Activated CD8-positive, alpha-beta memory T cell treated with anti-CD3 and anti-CD28 coated beads, Interleukin-2, amount 50 U/mL, for 48 hours (primary cell): ENCODE measurements around the gene PRLR.

Experiments
- DNase-seq: peaks from one replicate; pipeline ENCODE4 v3.0.0-alpha.2; 2020

The PRLR gene

DNA sequence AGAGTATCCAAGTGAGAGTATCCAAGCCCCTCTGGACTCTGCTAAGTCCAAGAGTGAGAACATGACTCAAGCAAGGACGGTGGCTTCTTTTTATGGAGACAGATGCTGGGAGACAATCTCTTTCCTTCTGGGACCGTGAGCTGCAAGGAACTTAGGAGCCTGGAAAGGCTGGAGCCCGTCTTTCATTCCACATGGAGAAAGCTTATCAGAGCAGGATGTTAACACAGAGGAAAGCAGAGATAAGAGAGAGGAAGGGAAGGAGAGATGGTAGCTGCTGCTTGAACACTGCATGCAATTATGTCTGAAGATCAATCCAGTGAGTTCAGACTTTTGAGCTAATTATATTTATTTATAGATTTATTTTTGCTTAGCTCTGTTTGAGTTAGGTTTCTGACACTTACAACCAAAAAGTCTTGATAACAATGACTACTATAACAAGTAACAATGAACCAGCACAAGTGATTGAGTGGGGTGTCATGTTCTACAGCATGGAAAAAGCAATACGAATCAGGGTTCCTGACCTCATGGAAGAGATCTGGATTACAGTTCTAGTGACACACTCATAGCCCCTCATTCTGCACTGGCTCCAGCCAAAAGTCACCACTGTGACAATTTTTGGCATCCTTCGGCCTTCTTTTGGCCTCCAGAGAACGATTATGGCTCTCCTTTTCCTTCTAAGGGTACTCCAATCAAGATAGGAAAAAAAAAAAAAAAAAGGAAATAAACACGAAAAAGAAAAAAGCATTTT is 71.5 kb downstream of the PRLR start:
- no peak for DNase-seq

GRCh38 chr5:35158204-35158603 is 72.1 kb downstream of the PRLR start:
- DNase-seq: no peak

DNA sequence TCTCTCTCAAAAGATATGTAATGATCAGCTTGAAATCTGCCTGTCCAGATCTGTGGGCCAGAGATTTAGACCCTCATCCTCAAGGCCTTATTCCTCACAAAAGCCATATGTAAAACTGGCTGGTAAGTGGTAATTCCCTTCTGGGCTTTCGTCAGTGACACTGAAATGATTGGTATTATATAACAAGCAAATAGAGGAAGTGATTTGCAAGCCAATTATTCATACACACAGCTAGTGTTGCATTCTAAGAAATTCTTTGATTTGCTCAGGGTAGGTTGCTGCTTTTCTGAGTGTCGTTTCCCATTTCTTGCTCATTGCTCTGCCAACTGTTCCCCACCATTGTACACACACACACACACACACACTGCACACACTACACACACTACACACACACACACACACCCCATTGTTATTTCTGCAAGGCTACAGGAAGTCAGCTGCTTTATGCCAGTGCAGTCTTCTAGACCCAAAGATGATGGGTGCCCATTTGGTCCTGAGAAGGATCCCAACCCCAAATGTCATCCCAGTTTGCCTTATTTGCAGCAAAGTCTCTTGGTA is 76.8 kb downstream of the PRLR start:
- DNase-seq: no peak

DNA sequence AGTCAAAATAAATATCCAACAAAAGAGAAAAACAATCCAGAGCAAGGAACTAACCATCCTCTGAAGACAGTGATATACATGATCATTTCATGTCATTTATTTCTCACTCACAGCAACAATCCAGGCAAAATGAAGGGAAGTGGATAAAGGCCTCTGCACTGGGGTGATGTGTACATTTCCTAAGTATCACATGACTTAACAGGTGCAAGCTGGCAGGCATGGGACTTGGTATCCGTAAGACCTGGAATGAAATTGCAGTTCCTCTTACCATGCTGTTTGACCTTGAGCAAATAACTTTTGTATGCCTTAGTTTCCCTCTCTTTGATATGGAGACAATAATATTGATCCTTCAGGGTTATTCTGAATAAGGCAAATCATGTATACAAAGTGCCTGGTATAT is 77.6 kb downstream of the PRLR start:
- no peak for DNase-seq

- no peak for DNase-seq
These were observed 79.0 kb downstream of the PRLR start for GRCh38 chr5:35151146-35151920.

DNA sequence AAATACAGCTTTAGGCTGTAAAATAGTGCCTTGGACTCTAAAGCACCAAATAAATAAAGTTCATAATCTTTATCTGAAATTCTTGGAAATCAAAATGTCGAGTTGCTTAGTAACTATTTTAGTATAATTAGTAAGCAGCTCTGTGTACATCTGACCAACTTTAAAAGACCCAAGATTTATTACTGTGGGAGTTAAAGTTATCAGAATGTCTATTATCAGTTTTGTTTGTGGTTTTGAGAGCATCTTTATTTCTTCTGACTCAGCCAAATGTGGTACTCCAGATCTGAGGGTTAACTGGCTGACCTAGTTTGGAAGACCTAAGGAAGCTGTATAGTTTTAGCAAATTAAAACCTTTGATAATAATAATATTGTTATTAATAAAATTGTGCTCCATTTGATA is 81.2 kb downstream of the PRLR start:
- no peak for DNase-seq

DNA sequence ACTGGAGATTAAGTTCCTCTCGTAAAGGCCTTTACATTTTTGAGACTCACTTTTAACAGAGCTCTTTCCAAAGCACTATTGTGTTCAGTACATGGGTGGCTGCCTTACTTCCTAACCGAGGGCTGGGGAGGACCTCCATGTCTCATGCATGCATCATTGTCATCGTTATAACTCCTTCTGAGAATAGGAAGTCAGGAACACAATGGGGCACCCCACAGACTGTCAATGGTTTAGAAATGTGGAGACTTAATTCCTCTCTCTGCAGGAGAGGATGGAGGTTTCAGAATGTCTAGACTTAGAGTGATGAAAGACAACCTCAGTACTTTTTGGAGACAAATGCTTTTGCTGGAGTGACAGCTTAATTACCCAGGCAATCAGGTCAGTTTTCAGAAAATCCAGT is 83.9 kb downstream of the PRLR start:
- no peak for DNase-seq

DNA sequence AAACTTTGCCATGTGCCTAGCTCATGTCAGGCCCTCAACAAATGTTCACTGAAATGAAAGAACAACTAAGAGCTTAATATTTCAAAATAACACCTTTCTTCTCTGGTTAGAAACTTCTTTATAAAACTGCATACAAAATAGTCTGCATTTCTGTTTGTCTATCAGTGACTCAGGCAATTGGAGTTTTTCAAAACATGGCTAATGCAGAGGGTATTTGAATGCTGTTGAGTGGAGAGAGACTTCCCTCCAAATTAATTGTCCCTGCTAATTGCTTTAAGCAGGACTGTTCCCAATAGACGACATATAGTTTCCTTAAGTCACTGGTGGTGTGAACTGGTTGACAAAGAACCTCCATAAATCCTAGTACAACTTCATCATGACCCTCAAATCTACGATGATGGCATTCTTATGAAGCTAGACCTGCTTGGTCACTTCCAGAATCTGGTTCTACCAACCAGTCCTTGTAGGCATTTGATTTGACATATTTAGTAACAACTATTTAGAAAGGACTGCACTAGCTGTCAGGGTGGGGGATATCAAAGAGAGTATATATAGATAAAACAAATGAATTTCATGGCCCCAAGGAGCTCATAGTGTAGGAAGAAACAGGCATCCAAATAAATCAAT is 84.5 kb downstream of the PRLR start:
- no peak for DNase-seq

- no peak for DNase-seq
These were observed 85.3 kb downstream of the PRLR start for GRCh38 chr5:35145012-35145411.

DNA sequence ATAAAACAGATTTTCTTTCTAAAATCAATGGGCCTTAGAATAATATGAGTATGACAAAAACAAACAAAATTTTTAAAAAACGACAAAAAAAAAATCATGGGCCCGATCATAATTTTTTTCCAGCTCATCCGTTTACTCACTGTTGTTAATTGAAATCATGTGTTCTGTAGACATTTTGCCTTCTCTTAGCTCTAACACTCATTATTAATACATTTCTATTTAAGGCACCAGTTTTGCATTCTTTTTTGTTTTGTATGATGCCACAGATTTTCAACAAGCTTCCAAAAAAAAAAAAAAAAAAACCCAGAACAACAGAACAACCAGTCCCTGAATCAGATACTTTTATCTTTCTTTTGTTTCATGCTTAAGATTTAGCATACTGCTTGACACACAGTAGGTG is 86.4 kb downstream of the PRLR start:
- DNase-seq: no peak

- no peak for DNase-seq
These were observed 88.5 kb downstream of the PRLR start for GRCh38 chr5:35141739-35142138.

- DNase-seq: no peak
These were observed 92.1 kb downstream of the PRLR start for GRCh38 chr5:35138232-35138631.

DNA sequence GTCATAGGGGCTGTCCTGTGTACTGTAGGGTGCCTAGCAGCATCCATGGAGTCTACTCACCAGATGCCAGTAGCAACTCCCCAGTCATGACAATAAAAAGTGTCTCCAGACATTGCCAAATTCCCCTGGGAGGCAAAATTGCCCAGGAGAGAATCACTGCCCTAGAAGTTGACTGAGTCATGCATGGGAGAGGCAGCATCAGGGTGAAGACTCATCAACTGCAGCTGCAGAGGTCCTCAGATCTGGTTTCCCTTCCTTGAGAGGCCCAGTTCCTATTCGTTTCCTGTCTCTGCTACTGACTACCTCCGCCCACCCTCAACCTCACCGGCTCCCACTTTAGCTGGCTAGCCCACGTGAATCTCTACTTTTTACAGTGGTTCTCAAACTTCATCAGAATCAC is 93.9 kb downstream of the PRLR start:
- DNase-seq: no peak

DNA sequence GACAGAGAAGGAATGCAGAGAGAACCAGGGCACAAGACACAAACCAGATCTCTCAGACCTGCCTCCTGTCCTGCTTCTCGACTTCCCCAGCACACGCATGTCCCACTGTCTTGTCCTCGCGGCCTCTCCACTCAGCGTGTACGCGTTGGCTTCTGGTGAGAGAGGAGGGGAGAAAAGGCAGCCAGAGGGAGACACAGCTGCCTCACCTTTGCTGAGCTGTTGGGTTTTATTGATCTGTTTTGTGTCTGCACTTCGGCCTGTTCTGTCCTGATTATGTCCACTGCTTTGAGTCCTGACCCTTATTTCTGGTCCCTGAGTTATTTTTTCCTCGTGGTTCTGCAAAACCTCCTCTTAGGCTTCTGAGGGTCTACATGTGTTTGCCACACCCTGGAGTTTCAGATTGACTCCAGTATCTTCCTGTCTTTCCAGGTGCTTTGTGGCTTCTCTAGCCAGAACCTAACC is 95.0 kb downstream of the PRLR start:
- no peak for DNase-seq

- DNase-seq: no peak
These were observed 95.8 kb downstream of the PRLR start for GRCh38 chr5:35134278-35135030.

DNA sequence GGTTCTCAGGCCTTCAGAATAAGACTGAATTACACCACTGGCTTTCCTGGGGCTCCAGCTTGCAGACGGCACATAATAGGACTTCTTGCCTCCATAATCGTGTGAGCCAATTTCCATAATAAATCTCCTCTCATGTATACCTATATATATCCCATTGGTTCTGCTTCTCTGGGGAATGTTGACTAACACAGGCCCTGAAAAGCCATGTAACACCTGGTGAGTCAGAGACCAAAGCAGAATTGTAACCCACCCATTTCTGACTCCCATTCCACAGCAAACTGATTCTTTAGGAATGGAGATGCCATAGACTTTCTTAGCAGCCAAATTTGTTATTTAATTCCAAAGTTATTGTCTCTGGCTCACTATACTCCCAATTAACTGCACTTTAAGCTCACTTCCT is 97.1 kb downstream of the PRLR start:
- DNase-seq: no peak

DNA sequence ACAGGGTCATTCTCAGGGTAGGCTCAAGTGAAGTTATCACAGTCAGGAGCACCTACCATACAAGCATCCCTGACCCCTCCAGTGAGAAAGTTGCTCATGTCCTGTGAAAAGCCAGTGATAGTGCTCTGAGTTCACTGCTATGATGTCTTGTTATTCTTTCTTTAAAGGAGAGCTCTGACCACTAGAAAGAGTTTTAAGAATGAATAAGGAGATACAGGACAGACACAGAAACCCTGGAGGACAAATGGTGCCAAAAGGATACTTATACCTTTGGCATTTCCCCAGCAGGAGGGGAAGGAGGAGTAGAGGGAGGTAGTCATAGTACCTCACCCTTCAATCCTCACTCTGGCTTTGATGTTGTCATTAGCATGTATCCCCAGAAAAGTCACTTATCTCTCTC is 98.6 kb downstream of the PRLR start:
- no peak for DNase-seq

- peak; percentile 63 for DNase-seq
These were observed 100.3 kb downstream of the PRLR start for GRCh38 chr5:35129921-35130485.

DNA sequence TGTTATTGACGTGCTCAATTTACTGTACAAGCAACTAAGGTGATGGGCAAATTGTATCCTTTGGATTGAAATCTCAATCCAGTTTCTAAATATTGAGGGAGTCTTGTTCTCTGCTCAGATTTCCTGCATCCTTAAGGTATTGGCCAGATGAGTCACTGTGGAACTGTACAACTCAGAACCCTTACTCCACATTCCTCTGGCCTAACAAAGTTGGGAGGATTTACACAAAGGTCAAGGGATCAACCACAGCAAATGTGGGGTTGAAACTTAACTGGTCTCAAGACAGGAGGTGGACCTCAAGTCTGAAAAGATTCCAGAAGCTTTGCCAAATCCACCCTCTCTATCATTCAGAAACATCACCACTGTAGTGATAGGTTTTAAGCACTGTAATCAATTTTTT is 101.0 kb downstream of the PRLR start:
- no peak for DNase-seq

DNA sequence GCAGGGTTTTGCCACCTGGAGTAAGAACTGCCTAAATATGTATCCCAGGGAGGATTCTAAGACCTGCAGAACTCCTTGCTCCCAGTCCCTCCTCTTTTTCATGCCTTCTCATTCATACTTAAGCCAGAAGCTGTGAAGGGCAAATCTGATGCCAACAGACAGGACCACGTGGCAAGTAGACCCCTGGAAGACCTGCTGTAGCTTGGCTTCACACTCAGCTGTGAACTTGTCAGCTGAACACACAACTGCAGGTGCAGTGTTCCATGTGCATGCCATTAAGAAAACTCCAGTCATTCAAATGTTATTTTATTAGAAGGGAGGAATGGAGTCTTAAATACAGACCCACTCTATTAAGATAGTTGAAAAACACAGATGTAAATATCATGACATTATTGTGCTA is 103.3 kb downstream of the PRLR start:
- no peak for DNase-seq

DNA sequence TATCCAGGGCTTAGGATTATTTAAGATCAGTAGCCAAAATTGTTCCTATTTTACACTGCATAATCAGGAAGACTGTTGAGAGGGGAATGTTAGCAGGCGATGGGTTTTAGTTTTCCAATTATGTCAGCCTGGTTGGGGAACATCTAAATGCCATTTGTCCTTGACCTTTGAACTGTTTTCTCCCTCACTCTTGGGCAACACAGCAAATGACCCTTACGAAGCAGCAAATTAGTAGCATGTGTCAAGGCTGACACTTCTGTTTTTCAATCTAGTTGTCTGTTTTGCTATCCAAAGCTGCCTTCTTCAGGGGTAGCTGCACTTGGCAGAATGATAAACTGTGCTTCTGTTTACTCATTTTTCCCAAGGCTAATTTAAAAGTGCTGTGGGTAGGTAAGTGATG is 104.5 kb downstream of the PRLR start:
- no peak for DNase-seq

- no peak for DNase-seq
These were observed 105.4 kb downstream of the PRLR start for GRCh38 chr5:35124932-35125331.

DNA sequence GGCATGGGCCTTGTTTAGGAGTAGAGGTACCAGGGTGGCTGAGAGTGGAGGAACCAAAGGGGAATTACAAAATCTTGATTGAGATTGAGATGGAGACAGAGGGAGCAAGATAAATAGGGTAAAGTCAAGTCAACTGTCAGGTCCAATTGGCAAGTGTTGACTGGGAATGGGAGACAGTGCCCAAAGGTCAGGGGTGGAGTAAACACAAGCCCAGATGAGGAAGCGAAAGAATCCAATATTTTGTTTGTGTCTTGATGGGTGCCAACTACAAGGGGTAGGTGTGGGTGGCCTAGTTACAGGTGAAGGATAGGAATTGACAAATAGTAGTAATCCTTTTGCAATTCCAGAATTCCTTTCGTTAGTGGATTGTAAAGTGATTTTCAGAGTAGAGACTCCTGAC is 107.5 kb downstream of the PRLR start:
- no peak for DNase-seq
